ENCODE measurements around the gene AHSP.
"Not testable (repeated sequence)": the region's sequence is repeated elsewhere in the genome, so short reads cannot be mapped to it uniquely, and the experiment has no call there.

The AHSP gene, protein sequence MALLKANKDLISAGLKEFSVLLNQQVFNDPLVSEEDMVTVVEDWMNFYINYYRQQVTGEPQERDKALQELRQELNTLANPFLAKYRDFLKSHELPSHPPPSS

GRCh38 chr16:31527734-31528274, at the start of gene AHSP:
Gene AHSP (plus strand): TSS chr16:31527900. CDS start chr16:31528140, 240 bp downstream.
- no peak for DNase-seq

DNA sequence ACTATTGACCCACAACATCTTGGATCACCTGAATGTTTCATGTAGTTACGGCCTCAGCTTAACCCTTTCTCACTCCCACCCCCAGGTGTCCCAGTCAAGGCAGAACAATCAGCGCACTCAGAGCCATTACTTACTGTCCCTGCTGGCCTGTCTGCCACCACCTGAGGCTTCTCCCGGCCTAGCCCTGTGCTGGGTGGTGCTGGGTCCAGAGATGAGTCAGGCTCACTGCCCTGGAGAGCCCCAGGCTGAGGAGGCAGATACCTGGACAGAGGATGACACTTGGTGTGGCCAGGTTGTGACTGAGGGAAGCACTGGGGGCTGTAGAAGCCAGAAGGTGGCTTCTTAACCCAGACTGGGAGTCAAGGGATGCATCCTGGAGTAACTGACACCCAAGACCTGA, 48.7 kb upstream of the AHSP start:
- no peak for DNase-seq

DNA sequence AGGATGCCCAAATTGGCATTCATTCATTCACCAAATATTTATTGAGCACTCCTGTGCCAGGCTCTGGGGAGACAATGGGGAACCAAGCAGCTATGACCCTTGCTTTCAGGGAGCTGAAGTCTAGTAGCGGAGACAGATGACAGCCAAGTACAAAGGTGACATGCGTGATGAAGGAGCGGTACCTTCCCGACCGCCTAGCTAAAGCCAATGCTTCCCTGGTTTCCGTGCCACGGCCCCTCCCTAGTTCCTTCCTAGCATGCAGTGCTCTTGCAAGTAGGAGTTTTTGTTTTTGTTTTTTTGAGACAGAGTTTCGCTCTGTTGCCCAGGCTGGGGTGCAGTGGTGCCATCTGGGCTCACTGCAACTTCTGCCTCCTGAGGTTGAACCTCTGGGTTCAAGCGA, 47.9 kb upstream of the AHSP start:
- no peak for DNase-seq

DNA sequence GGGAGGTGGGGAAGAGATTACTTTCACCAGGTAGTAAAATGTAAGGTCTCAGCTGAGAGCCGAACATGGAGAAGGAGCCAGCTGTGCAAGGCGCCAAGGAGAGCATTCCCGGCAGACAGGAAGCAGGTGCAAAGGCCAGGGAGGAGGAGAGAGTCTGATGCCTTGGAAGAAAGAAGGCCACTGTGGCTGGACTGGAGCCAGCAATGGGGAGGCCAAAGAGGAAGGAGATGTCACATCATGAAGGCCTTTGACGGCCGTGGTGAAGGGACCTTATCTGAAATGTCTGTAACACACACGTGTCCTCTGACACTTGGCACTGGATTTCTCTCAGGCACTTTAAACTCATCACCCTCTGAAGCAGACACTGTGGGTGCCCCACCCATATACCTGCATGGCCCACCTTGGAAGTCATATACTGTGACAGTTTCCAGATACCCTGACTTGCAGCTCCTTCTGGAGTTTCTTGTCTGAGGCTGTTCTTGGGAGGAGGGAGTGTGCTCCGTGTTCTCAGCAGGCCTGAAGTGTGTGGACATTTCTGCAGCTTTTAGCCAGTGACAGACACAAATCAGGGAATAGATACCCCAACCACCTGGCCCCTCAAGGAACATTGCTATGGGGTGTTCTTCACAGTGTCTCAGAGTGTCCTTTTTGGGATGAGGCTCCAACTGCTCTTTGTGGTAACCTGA, 46.7 kb upstream of the AHSP start:
- no peak for DNase-seq

GRCh38 chr16:31483081-31483480, 44.6 kb upstream of the AHSP start, which contains the start of gene SLC5A2:
Gene SLC5A2 (plus strand): TSS chr16:31483123. CDS start chr16:31483137, 14 bp downstream.
- no peak for DNase-seq

DNA sequence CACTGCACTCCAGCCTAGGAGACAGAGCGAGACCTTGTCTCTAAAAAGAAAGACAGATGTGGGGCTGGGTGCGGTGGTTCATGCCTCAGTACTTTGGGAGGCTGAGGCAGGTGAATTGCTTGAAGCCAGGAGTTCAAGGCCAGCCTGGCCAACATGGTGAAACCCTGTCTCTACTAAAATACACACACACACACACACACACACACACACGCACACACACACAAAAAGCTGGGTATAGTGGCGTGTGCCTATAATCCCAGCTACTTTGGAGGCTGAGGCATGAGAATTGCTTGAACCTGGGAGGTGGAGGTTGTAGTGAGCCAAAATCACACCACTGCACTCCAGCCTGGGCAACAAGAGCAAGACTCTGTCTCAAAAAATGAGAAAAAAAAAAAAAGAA, 43.7 kb upstream of the AHSP start:
- DNase-seq, result not testable (repeated sequence)

DNA sequence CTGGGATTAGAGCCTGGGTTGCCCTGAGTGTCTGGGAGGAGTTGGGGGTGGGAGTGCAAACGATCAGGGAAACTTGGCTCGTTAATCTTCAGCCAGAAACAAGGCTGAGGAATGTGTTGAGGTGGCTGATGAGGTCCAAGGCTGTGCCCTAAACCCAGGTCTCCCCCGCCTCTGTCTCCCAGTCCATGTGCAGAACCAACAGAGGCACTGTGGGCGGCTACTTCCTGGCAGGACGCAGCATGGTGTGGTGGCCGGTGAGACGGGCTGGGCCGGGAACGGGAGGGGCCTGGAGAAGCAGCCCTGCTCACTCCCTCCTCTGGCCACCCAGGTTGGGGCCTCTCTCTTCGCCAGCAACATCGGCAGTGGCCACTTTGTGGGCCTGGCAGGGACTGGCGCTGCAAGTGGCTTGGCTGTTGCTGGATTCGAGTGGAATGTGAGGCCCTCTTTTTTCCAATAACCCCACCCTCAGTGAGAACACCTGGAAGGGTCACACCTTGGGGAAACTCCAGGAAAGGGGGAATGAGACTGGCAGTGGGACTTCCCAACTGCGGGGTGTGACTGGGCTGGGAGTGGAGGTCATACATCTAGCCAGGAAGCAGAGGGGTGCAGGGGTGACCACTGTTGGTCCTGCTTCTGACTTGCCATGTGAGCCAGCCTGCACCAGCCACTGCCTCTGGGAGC, 43.1 kb upstream of the AHSP start:
- no peak for DNase-seq

GRCh38 chr16:31485571-31485970, 42.1 kb upstream of the AHSP start:
- no peak for DNase-seq

- DNase-seq, result no peak
These were observed 41.7 kb upstream of the AHSP start for GRCh38 chr16:31486045-31486444.

- DNase-seq, result no peak
These were observed 40.5 kb upstream of the AHSP start for GRCh38 chr16:31487071-31487719.

- DNase-seq, result peak in 2 of 4 experiments; percentile 68 to 72
These were observed 39.8 kb upstream of the AHSP start for GRCh38 chr16:31487720-31488467.

DNA sequence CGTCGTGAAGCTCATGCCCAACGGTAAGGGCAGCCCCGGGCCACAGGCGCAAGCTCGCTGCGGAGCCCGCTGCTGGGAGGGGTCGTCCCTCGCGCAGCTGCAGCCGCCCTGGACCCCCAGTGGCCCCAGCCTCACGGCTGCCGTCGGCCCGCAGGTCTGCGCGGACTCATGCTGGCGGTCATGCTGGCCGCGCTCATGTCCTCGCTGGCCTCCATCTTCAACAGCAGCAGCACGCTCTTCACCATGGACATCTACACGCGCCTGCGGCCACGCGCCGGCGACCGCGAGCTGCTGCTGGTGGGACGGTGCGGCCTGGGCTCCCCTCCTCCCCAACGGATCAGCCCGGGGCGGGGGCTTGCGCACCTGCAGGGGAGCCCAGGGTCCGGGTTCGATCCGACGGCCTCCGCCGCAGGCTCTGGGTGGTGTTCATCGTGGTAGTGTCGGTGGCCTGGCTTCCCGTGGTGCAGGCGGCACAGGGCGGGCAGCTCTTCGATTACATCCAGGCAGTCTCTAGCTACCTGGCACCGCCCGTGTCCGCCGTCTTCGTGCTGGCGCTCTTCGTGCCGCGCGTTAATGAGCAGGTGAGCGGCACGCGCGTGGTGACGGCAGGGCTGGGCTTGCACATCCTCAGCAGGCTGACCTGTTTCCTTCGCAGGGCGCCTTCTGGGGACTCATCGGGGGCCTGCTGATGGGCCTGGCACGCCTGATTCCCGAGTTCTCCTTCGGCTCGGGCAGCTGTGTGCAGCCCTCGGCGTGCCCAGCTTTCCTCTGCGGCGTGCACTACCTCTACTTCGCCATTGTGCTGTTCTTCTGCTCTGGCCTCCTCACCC, 39.0 kb upstream of the AHSP start:
- DNase-seq, result no peak

DNA sequence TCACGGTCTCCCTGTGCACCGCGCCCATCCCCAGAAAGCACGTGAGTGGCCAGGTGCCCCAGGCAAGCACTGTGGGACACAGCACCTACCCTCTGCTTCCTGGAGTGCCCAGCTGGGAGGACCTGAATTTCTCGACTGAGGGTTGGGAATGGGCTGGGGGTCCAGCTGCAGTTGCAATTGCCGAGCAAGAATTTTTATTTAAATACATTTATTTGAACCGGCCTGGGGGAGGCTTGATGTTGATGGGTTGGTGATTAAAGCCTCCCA, 38.5 kb upstream of the AHSP start:
- DNase-seq, result no peak

- no peak for DNase-seq
These were observed 37.8 kb upstream of the AHSP start for GRCh38 chr16:31489616-31490584.

DNA sequence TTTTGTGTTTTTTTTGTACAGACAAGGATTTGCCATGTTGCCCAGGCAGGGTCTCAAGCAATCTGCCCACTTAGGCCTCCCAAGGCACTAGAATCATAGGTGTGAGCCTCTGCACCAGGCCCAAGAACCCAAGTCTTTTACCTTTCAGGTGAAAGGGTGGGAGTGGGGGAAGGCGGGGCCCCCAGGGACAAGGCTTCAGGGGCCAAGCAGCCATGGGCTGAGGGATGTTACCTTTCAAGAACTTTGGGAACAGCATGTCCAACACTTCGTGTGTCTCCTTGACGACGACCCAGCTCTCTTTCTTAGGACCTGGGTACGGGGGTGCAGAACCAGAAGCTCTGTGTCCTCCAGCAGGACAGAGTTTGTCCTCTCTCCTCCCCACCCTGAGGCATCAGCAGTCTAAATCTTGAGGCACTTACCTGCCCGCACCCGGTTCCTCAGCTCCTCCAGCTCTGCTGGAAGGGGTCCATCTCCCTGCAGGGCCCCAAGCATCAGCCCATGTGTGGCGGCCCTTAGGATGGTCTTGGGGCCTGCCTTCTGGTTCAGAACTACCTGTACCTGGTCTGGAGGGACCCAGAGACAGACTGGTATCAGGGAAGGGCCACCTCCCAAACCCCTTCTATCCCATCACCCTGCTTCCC, 35.8 kb upstream of the AHSP start:
- no peak for DNase-seq

DNA sequence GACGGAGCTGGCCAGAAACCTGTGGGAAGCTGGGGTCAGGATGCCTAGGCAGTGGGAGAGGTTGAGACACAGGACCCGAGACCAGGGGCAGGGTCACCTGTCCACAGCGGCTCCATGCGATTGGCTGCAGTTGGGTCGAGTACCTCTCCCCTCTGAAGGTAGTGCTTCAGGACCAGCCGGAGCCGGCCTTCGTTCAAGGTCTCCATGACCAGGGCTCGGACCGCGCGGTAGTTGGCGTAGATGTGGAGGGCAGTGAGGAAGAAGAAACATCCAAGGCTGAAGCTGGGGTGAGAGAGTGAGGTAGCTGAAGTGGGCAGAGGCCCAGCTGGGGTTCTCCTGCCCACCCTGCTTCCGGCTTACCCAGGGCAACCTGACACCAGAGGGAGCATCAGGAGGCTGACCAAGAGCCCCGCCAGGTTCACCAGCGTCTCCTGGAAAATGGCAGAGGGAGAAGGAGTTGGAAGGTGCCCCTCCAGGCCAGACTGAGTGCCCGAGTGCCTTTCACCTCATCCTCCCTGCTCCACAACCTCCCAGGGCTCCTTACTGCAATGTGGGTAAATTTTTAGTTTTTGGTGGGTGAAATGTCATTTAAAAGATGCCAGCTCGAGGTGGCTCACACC, 34.1 kb upstream of the AHSP start:
- DNase-seq, result no peak

DNA sequence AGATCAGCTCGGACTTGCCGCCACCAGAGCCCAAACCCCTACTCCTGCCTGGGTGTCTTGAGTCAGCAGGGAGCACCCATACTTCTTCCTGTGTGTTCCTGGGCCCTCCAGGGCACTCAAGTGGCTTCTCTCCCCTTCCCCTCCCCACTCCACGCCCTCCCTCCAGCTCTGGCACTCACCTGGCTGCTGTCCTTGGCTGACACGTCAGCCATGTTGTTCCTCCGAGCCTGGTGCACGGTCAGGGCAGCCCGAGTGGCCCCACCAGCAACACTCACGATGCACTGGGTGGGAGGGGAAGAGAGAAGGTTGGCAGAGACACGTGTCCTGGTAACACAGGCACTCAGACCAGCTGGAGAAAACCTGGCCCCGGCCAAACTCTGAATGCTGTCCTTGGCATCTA, 31.0 kb upstream of the AHSP start:
- no peak for DNase-seq

- no peak for DNase-seq
These were observed 29.2 kb upstream of the AHSP start for GRCh38 chr16:31498493-31498892.

DNA sequence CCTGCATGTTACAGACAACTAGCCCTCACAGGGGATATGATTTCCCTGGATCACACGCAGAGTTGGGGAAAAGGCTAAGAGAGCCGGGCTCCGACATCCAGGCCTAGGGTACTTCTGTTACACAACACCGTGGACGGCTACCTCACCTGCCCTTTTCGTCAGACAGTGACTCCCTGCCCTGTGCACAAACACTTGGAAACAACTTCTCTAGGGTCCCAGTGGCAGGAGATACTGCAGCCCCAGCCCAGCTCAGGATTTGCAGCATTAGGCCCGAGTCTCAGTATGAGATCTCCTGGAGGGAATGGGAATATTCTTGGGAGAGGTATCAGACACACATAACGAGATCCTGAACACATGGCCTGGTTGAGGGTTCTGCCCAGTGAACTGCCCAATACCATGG, 27.8 kb upstream of the AHSP start:
- no peak for DNase-seq

Data from activated naive CD4-positive, alpha-beta T cell (primary cell).